CD14-positive monocyte (primary cell): ENCODE results near the gene TTLL11. TPM values are rescaled to one million over a fixed set of nuclear protein-coding genes. Genes with fewer than 3 reads are reported as not detected.

Source experiments
- DNase-seq, 3 donors: peaks; one replicate each; pipeline ENCODE4 v3.0.0-alpha.2; 2011 to 2022
- H2AFZ ChIP-seq: 2 replicates; pipeline ENCODE4 v1.6.0; 2012; ENCODE audit warnings: mild to moderate bottlenecking, low read depth, low read length, inconsistent platforms; ENCODE audit not compliant: insufficient read depth, poor library complexity, severe bottlenecking
- H3K27ac ChIP-seq, 2 donors: 1 replicate in 1 of 2; 2 replicates in 1 of 2; pipeline ENCODE4 v1.5.1; 2012 to 2013; ENCODE audit warnings: low read length in 2 of 2, control low read depth in 1 of 2, inconsistent platforms in 1 of 2, low read depth in 1 of 2, mild to moderate bottlenecking in 1 of 2
- H3K27me3 ChIP-seq, 2 donors: one replicate each; pipeline versions ENCODE4 v1.6.0 to v1.6.1; 2011 to 2013; ENCODE audit warnings: low read length in 2 of 2; ENCODE audit not compliant: control insufficient read depth in 2 of 2, insufficient read depth in 2 of 2
- H3K36me3 ChIP-seq, 2 donors: replicated peaks in 1 of 2; 1 replicate in 1 of 2; 2 replicates in 1 of 2; pipeline versions ENCODE4 v1.5.1 to v1.6.1; 2012 to 2013; ENCODE audit warnings: low read length in 2 of 2, control low read depth in 1 of 2, inconsistent platforms in 1 of 2, mild to moderate bottlenecking in 1 of 2; ENCODE audit not compliant: insufficient read depth in 2 of 2, control insufficient read depth in 1 of 2
- H3K4me1 ChIP-seq, 2 donors: 1 replicate in 1 of 2; 2 replicates in 1 of 2; pipeline versions ENCODE4 v1.5.1 to v1.6.1; 2012 to 2013; ENCODE audit warnings: low read length in 2 of 2, control low read depth in 1 of 2, inconsistent platforms in 1 of 2, mild to moderate bottlenecking in 1 of 2, moderate library complexity in 1 of 2; ENCODE audit not compliant: insufficient read depth in 2 of 2, control insufficient read depth in 1 of 2
- H3K4me2 ChIP-seq: replicated peaks from 2 replicates; pipeline ENCODE3; 2012; ENCODE audit warnings: low read length, moderate library complexity, mild to moderate bottlenecking; ENCODE audit not compliant: poor library complexity, severe bottlenecking; ENCODE audit errors: extremely low read depth
- H3K4me3 ChIP-seq, 3 experiments: fragments of 200-600 bp in 1 of 3; sonication (generic) in 1 of 3; replicated peaks in 1 of 3; 1 replicate in 2 of 3; 2 replicates in 1 of 3; pipeline ENCODE4 v1.5.1; 2011 to 2013; ENCODE audit warnings: low read length in 3 of 3, mild to moderate bottlenecking in 3 of 3, control low read depth in 2 of 3, low read depth in 2 of 3, inconsistent platforms in 1 of 3, moderate library complexity in 1 of 3
- H3K79me2 ChIP-seq: 2 replicates; pipeline ENCODE4 v1.6.0; 2012; ENCODE audit warnings: mild to moderate bottlenecking, control low read depth, inconsistent platforms, low read length, moderate library complexity; ENCODE audit not compliant: insufficient read depth
- H3K9ac ChIP-seq: 2 replicates; pipeline ENCODE4 v1.6.0; 2017; ENCODE audit warnings: low read length, mild to moderate bottlenecking; ENCODE audit not compliant: insufficient read depth, poor library complexity, severe bottlenecking
- H3K9me3 ChIP-seq, 2 donors: replicated peaks in 1 of 2; 1 replicate in 1 of 2; 2 replicates in 1 of 2; pipeline versions ENCODE4 v1.5.1 to v1.6.1; 2012 to 2013; ENCODE audit warnings: low read length in 2 of 2, control low read depth in 1 of 2; ENCODE audit not compliant: control insufficient read depth in 1 of 2, insufficient read depth in 1 of 2
- H4K20me1 ChIP-seq: 2 replicates; pipeline ENCODE4 v1.6.0; 2012; ENCODE audit warnings: mild to moderate bottlenecking, low read length, control low read depth, moderate library complexity; ENCODE audit not compliant: insufficient read depth
- H3K27ac Mint-ChIP-seq, 7 donors: one replicate each; pipeline ENCODE4 v1.8.0; 2020; ENCODE audit warnings: mild to moderate bottlenecking in 7 of 7, mixed read lengths in 7 of 7, moderate library complexity in 6 of 7, inconsistent platforms in 2 of 7
- H3K27me3 Mint-ChIP-seq, 3 donors: one replicate each; pipeline ENCODE4 v1.8.0; 2021 to 2022; ENCODE audit warnings: low read depth in 3 of 3, mild to moderate bottlenecking in 3 of 3, mixed read lengths in 3 of 3, moderate library complexity in 3 of 3, inconsistent platforms in 1 of 3
- H3K36me3 Mint-ChIP-seq, 2 donors: one replicate each; pipeline ENCODE4 v1.8.0; 2020; ENCODE audit warnings: mixed read lengths in 2 of 2, inconsistent platforms in 1 of 2, mild to moderate bottlenecking in 1 of 2
- H3K4me1 Mint-ChIP-seq: one replicate; pipeline ENCODE4 v1.8.0; 2020; ENCODE audit warnings: mild to moderate bottlenecking, mixed read lengths
- H3K4me3 Mint-ChIP-seq, 2 donors: one replicate each; pipeline ENCODE4 v1.8.0; 2020; ENCODE audit warnings: mild to moderate bottlenecking in 2 of 2, mixed read lengths in 2 of 2, moderate library complexity in 1 of 2
- H3K9me3 Mint-ChIP-seq, 7 donors: one replicate each; pipeline ENCODE4 v1.8.0; 2020 to 2022; ENCODE audit warnings: mixed read lengths in 7 of 7, mild to moderate bottlenecking in 6 of 7, moderate library complexity in 6 of 7, inconsistent platforms in 2 of 7
- CTCF ChIP-seq: fragments of 200-600 bp; IDR thresholded peaks from one replicate; pipeline ENCODE4 v1.8.0; 2022; ENCODE audit warnings: antibody characterized with exemption, mild to moderate bottlenecking
- WGBS: methylation state at CpG from one replicate; pipeline ENCODE4 v1.1.5; 2013; ENCODE audit warnings: missing lambda C conversion rate; ENCODE audit not compliant: insufficient coverage; 5-methylcytosine and 5-hydroxymethylcytosine counted together
- intact Hi-C, 2 donors: fragments of 100-400 bp; cut with micrococcal nuclease; formaldehyde crosslinking; loops; one replicate each; pipeline versions ENCODE4 v1.15.0 to v1.15.1; 2023
- polyA plus RNA-seq, 3 donors: library from polyadenylated mRNA; depleted of rRNA in 1 of 3; unstranded in 2 of 3; stranded (reverse) in 1 of 3; fragments of 300-500 nt in 2 of 3; fragments of >200 nt in 1 of 3; fragmentation: Illumina TruSeq in 2 of 3; gene quantifications; 1 replicate in 2 of 3; 2 replicates in 1 of 3; pipeline ENCODE4 v1.2.3, GENCODE V29; 2012 to 2021

TTLL11 gene
- polyA plus RNA-seq, 3 donors: 2.9 to 3.5 (median 3.1) TPM

GRCh38 chr9:121871431-121872025, 221.6 kb downstream of the TTLL11 start:
- Histone ChIP-seq H3K9me3 (no peaks in the 10 kb centered on the region), H3K4me2 (no peak overlapping the region), H4K20me1 (no peaks in the 10 kb centered on the region), H3K4me3 (no peak overlapping the region), H3K36me3 (no peaks in the 10 kb centered on the region), H3K27me3 (no peaks in the 10 kb centered on the region), H3K9ac (no peak overlapping the region), H2AFZ (no peak overlapping the region), H3K79me2 (no peaks in the 10 kb centered on the region), H3K4me1 (no peaks in the 10 kb centered on the region), H3K27ac (no peak overlapping the region)
- TF ChIP-seq CTCF: no peak
- no peak for DNase-seq
- intact Hi-C loops: no loop called here
- peaks cover 2 to 6% (median 2%) of the 10 kb centered on the region in 3 donors for H3K27me3 Mint-ChIP-seq
- no peak overlapping the region for H3K4me3 Mint-ChIP-seq
- H3K27ac Mint-ChIP-seq: no peak overlapping the region
- 81% methylated on average over 8 of the region's 8 CpGs for WGBS
- peaks cover 2% of the 10 kb centered on the region for H3K4me1 Mint-ChIP-seq
- H3K9me3 Mint-ChIP-seq: peaks cover 0 to 4% (median 0%) of the 10 kb centered on the region in 7 donors
- H3K36me3 Mint-ChIP-seq: no peaks in the 10 kb centered on the region

- Histone ChIP-seq H3K4me2 (no peak overlapping the region), H3K4me1 (no peaks in the 10 kb centered on the region), H3K79me2 (no peaks in the 10 kb centered on the region), H4K20me1 (no peaks in the 10 kb centered on the region), H3K4me3 (no peak overlapping the region), H3K27me3 (no peaks in the 10 kb centered on the region), H2AFZ (no peak overlapping the region), H3K9me3 (no peaks in the 10 kb centered on the region), H3K36me3 (no peaks in the 10 kb centered on the region), H3K9ac (no peak overlapping the region), H3K27ac (no peak overlapping the region)
- DNase-seq: no peak
- Mint-ChIP-seq H3K4me1 (peaks cover 2% of the 10 kb centered on the region), H3K9me3 (peaks cover 0 to 4% (median 0%) of the 10 kb centered on the region in 7 donors), H3K36me3 (no peaks in the 10 kb centered on the region), H3K4me3 (no peak overlapping the region), H3K27me3 (peaks cover 2 to 6% (median 4%) of the 10 kb centered on the region in 3 donors), H3K27ac (no peak overlapping the region)
- TF ChIP-seq CTCF: no peak
- WGBS: 98% methylated on average over 10 of the region's 10 CpGs
- intact Hi-C loops: no loop called here
Observed at GRCh38 chr9:121870271-121870670, 222.8 kb downstream of the TTLL11 start.
